Muscle of leg (tissue), 11 donors: ENCODE results near the gene CC2D1A. TPM values are rescaled to one million over a fixed set of nuclear protein-coding genes. Genes with fewer than 3 reads are reported as not detected.

Experiments
- DNase-seq: peaks from one replicate; pipeline ENCODE4 v3.0.0; 2013
- H3K27ac ChIP-seq: one replicate; pipeline ENCODE4 v1.5.1; 2013; ENCODE audit warnings: mild to moderate bottlenecking, low read length, control low read depth
- H3K27me3 ChIP-seq: one replicate; pipeline ENCODE4 v1.6.1; 2013; ENCODE audit warnings: low read length; ENCODE audit not compliant: control insufficient read depth, insufficient read depth
- H3K36me3 ChIP-seq: one replicate; pipeline ENCODE4 v1.6.1; 2013; ENCODE audit warnings: low read length; ENCODE audit not compliant: control insufficient read depth, insufficient read depth
- H3K4me1 ChIP-seq: one replicate; pipeline ENCODE4 v1.6.1; 2013; ENCODE audit warnings: low read length; ENCODE audit not compliant: control insufficient read depth, insufficient read depth
- H3K4me3 ChIP-seq: one replicate; pipeline ENCODE4 v1.5.1; 2013; ENCODE audit warnings: low read length, control low read depth
- H3K9me3 ChIP-seq: replicated peaks from 2 replicates; pipeline ENCODE4 v1.6.1; 2013; ENCODE audit warnings: low read depth, low read length; ENCODE audit not compliant: control insufficient read depth
- WGBS: methylation state at CpG from one replicate; pipeline ENCODE4 v1.1.5; 2013; ENCODE audit warnings: missing lambda C conversion rate; ENCODE audit not compliant: insufficient coverage; 5-methylcytosine and 5-hydroxymethylcytosine counted together
- polyA plus RNA-seq, 8 donors: library from polyadenylated mRNA; unstranded; fragments of 120-200 nt; gene quantifications; one replicate each; pipeline versions ENCODE4 v1.2.1 to v1.2.3, GENCODE V29; 2013; ENCODE audit warnings: inconsistent platforms in 1 of 8, low replicate concordance in 1 of 8; ENCODE audit not compliant: insufficient read length in 8 of 8, insufficient read depth in 1 of 8
- total RNA-seq: library from RNA; stranded (reverse); fragments of 120-200 nt; gene quantifications from one replicate; pipeline ENCODE4 v1.2.4, GENCODE V29; 2013

The CC2D1A gene
- total and polyA plus RNA-seq, 9 donors = 8.7 to 18.6 (median 14.4) TPM

- no peaks in the 10 kb centered on the region for H3K27me3 ChIP-seq
- 0% methylated on average over 11 of the region's 13 CpGs for WGBS
- H3K9me3 ChIP-seq = no peaks in the 10 kb centered on the region
- peak overlapping the region; percentile 84 for H3K4me3 ChIP-seq
- H3K27ac ChIP-seq = no peak overlapping the region
- peaks cover 11% of the 10 kb centered on the region for H3K4me1 ChIP-seq
- DNase-seq = peak; percentile 35
- H3K36me3 ChIP-seq = peaks cover 11% of the 10 kb centered on the region
Observed at GRCh38 chr19:13906521-13906904, 512 bp downstream of the CC2D1A start.

GRCh38 chr19:13906910-13907309 is 909 bp downstream of the CC2D1A start:
- H3K9me3 ChIP-seq = no peaks in the 10 kb centered on the region
- DNase-seq = no peak
- 85% methylated on average over 2 of the region's 5 CpGs for WGBS
- H3K4me1 ChIP-seq = peaks cover 11% of the 10 kb centered on the region
- H3K27me3 ChIP-seq = no peaks in the 10 kb centered on the region
- no peak overlapping the region for H3K4me3 ChIP-seq
- H3K36me3 ChIP-seq = peaks cover 11% of the 10 kb centered on the region
- H3K27ac ChIP-seq = no peak overlapping the region

- H3K4me1 ChIP-seq = peaks cover 11% of the 10 kb centered on the region
- WGBS = 89% methylated on average over 7 of the region's 8 CpGs
- H3K9me3 ChIP-seq = no peaks in the 10 kb centered on the region
- no peak for DNase-seq
- no peaks in the 10 kb centered on the region for H3K27me3 ChIP-seq
- peaks cover 26% of the 10 kb centered on the region for H3K36me3 ChIP-seq
- no peak overlapping the region for H3K4me3 ChIP-seq
- H3K27ac ChIP-seq = no peak overlapping the region
Observed at GRCh38 chr19:13908674-13909073, 2.7 kb downstream of the CC2D1A start.

- 94% methylated on average over 2 of the region's 2 CpGs for WGBS
- Histone ChIP-seq H3K4me3 (no peak overlapping the region), H3K9me3 (no peaks in the 10 kb centered on the region), H3K27me3 (no peaks in the 10 kb centered on the region), H3K36me3 (peaks cover 30% of the 10 kb centered on the region), H3K4me1 (peaks cover 11% of the 10 kb centered on the region), H3K27ac (no peak overlapping the region)
- no peak for DNase-seq
Observed at GRCh38 chr19:13909430-13909829, 3.4 kb downstream of the CC2D1A start.

- Histone ChIP-seq H3K27me3 (no peaks in the 10 kb centered on the region), H3K4me3 (no peak overlapping the region)
- 94% methylated on average over 7 of the region's 17 CpGs for WGBS
Observed at GRCh38 chr19:13913352-13913751, 7.4 kb downstream of the CC2D1A start.

GRCh38 chr19:13914777-13915176 is 8.8 kb downstream of the CC2D1A start:
- H3K4me1 ChIP-seq = no peaks in the 10 kb centered on the region
- no peaks in the 10 kb centered on the region for H3K27me3 ChIP-seq
- no peaks in the 10 kb centered on the region for H3K9me3 ChIP-seq
- WGBS = no CpG with 5 or more reads among the region's 3 CpGs
- no peak overlapping the region for H3K4me3 ChIP-seq
- DNase-seq = no peak
- peaks cover 55% of the 10 kb centered on the region for H3K36me3 ChIP-seq
- no peak overlapping the region for H3K27ac ChIP-seq

More at GRCh38 chr19:13913352-13913751, 7.4 kb downstream of the CC2D1A start:
- peaks cover 48% of the 10 kb centered on the region for H3K36me3 ChIP-seq
- H3K9me3 ChIP-seq = no peaks in the 10 kb centered on the region
- no peak overlapping the region for H3K27ac ChIP-seq
- no peaks in the 10 kb centered on the region for H3K4me1 ChIP-seq
- no peak for DNase-seq

- H3K36me3 ChIP-seq = peaks cover 67% of the 10 kb centered on the region
- H3K27ac ChIP-seq = no peak overlapping the region
- no peak overlapping the region for H3K4me3 ChIP-seq
- WGBS = 88% methylated on average over 12 of the region's 14 CpGs
- H3K9me3 ChIP-seq = peaks cover 8% of the 10 kb centered on the region
- H3K4me1 ChIP-seq = no peaks in the 10 kb centered on the region
- no peaks in the 10 kb centered on the region for H3K27me3 ChIP-seq
- DNase-seq = no peak
Observed at GRCh38 chr19:13917888-13918406, 11.9 kb downstream of the CC2D1A start.

- H3K4me3 ChIP-seq = no peak overlapping the region
- WGBS = 91% methylated on average over 29 of the region's 34 CpGs
- peaks cover 8% of the 10 kb centered on the region for H3K9me3 ChIP-seq
- no peak for DNase-seq
- H3K4me1 ChIP-seq = no peaks in the 10 kb centered on the region
- H3K27me3 ChIP-seq = no peaks in the 10 kb centered on the region
- no peak overlapping the region for H3K27ac ChIP-seq
- peaks cover 66% of the 10 kb centered on the region for H3K36me3 ChIP-seq
Observed at GRCh38 chr19:13918726-13919411, 12.9 kb downstream of the CC2D1A start.

GRCh38 chr19:13920524-13920923 is 14.5 kb downstream of the CC2D1A start:
- peaks cover 66% of the 10 kb centered on the region for H3K36me3 ChIP-seq
- WGBS = 99% methylated on average over 11 of the region's 11 CpGs
- H3K27ac ChIP-seq = no peak overlapping the region

GRCh38 chr19:13920940-13921747 is 15.1 kb downstream of the CC2D1A start:
- Histone ChIP-seq H3K4me1 (no peaks in the 10 kb centered on the region), H3K9me3 (peaks cover 8% of the 10 kb centered on the region), H3K27ac (no peak overlapping the region), H3K27me3 (no peaks in the 10 kb centered on the region), H3K4me3 (no peak overlapping the region), H3K36me3 (peaks cover 64% of the 10 kb centered on the region)
- DNase-seq = peak; percentile 62
- 100% methylated on average over 1 of the region's 2 CpGs for WGBS

More at GRCh38 chr19:13920524-13920923, 14.5 kb downstream of the CC2D1A start:
- no peak for DNase-seq
- Histone ChIP-seq H3K4me3 (no peak overlapping the region), H3K27me3 (no peaks in the 10 kb centered on the region), H3K4me1 (no peaks in the 10 kb centered on the region), H3K9me3 (peaks cover 8% of the 10 kb centered on the region)
